HG02884 (cell line): ENCODE results near the gene PPP1R36.

Experiments used
- ATAC-seq: cut with Tn5 transposase; IDR thresholded peaks from one replicate; pipeline ENCODE4 v1.9.1; 2021; ENCODE audit warnings: mild to moderate bottlenecking, moderate library complexity; ENCODE audit not compliant: unreplicated experiment

The PPP1R36 gene, protein sequence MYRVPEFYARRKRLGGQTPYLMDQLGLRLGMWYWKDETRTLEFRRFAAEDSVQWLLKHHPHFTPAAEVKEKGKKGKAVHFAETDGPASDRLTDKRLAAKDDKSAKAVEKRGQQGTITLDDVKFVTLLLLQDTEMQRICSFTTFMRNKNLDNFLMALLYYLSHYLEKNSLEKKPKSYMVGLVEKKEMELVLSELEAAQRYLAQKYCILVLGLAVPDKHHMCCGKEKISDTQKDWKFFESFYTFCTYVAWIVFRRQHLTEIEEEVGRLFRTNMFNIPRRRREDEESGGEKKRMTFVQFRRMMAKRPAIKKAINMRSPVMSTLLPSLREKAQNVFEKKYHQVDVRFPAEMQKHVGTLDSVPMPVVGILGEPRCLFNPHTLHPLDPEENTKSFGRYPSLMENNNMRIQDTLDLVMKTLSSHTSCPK

DNA sequence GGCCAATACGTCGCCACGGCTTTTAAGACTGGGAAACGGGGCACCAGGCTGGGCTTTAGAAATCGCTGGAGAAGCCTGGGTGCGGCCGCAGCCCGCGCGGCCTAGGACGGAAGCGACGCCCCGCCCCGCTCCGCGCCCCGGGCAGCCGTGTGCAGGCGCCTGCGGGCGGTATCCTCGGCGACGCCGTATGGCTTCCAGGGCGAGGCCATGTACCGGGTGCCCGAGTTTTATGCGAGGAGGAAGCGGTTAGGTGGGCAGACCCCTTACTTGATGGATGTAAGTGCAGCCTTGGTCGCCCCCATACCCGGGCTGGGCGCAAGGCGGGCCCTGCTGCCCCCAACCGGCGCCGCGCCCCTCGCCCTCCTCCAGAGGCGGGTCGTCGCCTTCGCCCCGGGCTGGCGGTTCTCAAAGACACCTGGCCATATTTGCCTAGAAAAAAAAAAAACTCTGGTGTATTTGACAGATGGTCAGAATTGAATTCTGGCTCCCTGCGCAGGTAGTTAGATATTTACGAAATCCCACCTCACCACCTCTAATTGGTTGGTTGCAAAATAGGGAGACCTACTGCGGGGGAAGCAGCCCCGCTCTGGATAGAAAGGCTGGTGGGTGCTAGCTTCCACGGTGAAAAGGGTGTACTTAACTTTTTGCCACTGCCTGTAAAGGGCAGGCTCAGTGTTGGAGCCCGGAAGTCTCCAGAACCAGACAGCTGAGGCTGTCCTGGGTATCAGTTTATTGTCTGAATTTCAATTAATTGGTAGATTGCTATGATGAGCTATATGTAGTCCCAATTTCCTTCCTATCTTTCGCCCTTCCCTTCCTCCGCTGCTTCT lies at the start of gene PPP1R36:
Gene PPP1R36, plus strand, starts transcription at position 171 of the 830 bp plus-strand sequence. Its CDS starts 37 bp downstream, at position 208.
- no peak for ATAC-seq

DNA sequence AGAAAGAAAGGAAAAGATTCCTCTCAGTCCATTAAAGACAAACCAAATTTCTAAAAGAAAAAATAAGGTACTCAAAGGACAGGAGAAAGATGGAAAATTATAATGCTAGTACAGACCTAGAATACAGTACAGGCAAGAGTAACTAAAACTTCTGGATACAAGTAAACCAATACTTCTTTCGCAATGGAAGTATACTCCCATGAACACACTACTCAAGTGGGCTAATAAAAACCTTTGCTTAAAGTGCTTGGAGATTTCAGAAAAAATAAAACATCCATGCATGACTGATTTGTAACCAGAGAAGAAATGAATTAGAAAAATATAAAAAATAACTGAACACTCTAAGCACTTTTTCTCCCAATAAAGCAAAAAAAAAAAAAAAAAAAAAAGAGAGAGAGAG lies 49.7 kb upstream of the PPP1R36 start:
- no peak for ATAC-seq

DNA sequence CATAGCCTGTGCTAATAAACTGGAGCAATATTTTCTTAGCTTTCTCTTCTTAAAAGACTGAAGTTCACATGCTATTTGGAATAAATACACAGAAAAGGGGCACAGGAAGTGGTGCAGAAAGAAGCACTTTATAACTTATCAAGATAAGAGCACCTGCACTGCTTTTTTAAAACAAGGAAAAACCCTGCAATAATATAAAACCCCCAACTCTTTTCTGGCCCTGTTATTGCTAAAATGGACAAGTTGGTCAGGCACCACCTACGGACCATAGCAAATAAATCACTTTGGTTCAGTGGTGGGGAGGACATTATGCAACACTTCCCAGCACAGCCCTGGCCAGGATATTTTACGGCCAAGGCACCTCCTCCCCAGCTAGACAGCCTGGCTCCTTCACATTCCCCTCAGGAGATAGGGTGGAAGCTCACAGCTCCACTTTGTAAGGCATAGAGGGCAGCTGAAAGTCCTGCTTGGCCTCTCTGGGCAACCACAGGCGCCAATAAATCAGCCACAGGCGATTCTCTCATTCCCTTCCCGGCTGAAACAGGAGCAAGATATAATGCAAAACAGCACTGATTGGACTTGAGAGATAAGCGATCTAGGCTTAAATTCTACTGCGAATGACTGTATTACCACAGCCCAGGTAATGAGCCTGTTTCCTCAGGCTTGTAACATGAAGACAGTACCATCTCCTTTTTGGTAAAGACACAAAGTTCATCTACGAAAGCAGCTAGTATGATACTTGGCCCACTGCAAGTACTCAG lies 48.2 kb upstream of the PPP1R36 start:
- ATAC-seq = no peak

DNA sequence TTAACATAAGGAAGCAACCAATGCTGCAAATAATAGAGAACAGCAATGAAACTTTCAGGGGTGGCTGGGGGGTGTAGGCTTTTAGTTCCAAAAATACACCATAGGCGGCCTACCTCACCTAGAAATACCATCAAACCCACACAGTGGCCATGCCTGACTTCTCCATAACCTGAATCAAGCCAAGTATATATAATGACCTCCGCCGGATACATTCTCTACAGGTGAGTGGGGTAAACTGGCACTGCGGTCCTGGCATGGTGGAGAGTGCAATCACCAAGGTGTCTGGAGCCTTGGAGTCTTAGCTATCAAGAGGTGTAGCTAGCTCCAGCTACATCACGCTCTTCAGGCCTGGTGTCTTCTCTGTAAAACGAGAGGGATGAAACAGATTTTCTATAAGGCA lies 47.3 kb upstream of the PPP1R36 start:
- ATAC-seq = no peak

DNA sequence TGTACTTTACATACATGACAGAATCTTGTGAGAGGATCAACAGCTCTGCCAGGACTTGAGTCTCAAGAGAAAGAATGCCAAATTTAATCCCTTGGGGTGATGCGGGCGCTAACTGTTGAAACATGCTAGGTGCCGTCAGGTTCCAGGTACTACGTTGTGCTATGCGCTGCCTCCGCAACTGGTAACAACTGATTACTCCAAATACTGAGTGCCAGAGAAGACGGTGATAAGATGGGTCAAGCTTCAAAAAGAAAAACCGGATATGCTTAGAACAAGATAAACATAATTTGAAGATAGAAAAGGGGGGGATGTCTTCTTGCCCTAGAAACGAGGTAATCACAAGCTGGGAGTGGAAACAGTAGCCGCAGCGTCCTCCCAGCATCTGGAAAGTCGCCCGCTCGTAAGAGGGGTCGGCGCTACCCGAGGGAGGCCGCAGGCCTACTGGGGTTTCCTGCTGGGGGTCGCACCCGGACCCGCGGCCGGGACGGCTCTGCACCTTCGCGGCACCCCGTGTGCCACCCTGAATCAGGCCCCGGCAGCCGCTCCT lies 46.8 kb upstream of the PPP1R36 start:
- ATAC-seq = no peak

DNA sequence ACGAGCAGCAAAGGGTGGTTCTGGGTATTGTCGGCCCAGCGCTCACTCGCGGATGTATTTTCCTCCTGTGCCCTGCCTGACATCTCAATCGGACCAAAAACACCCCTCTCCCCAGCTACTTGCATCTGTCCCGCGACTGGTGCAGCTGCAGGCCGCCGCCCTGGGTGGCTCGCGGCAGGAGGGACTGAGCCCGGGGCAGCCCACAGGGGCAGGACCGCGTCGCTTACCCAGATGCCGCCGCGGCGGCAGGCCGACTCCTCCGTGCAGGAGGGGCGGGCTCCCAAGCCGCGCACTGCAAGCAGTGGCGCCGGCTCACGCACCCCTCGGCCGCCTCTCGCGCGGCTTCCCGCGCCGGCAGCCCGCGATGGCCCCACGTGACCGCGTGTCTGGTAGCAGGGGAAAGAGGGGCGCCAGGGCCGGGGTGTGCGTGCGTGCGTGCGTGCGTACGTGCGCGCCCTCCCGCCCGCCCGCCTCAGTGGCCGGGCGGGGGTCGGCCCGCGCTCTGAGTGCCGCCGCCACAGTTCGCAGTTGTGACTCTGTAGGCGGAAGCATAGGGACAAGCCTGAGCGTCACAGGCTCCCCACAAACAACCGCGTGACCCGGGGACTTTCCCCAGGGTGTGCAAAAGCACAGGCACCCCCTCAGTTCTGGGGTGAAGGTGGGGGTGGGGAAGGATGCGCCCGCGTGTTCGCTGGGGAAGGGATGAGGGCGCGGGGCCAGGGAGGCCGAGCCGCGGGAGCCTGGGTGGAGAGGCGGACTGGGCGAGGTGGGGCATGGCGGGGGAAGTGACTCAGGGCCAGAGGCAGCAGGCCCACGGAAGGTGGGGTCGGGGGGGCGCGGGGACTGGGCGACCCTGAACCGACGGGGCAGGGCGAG lies 46.1 kb upstream of the PPP1R36 start, which contains the start of gene ZBTB25:
Gene ZBTB25, minus strand, starts transcription at position 405 of the 876 bp plus-strand sequence. CDS start 13,305 bp downstream, outside the sequence.
- ATAC-seq = peak; percentile 49

DNA sequence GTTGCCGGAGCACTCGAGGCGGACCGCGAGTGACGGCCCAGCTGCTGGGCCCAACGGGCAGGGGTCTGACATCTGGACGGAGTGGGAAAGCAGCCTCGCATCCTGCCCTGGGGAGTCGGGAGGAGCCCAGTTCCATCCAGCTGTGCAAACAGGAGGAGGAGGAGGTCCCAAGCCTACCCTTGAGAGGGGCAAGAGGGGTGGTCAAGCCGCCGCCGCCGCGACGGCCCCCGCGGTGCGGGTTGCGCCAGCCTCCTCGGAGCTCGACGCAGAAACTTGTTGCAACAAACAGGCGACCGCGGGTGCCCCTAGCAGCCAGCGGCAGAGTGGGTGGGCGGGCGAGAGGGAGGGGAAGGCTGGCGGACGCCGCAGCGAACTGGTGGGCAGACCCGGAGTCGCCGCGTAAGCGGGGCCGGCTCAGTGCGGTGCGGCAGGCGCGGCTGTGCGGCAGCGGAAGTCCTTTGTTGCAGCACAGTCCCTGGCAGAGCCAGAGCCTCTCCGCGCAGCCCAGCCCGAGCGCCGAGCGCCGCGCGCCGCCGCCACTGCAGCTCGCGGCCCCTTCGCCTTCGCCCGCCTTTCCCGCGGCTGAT lies 45.4 kb upstream of the PPP1R36 start, which contains the start of gene ZBTB1:
Gene ZBTB1, plus strand, starts transcription at position 461 of the 587 bp plus-strand sequence. CDS start 16,735 bp downstream, outside the sequence.
- peak; percentile 7 for ATAC-seq

DNA sequence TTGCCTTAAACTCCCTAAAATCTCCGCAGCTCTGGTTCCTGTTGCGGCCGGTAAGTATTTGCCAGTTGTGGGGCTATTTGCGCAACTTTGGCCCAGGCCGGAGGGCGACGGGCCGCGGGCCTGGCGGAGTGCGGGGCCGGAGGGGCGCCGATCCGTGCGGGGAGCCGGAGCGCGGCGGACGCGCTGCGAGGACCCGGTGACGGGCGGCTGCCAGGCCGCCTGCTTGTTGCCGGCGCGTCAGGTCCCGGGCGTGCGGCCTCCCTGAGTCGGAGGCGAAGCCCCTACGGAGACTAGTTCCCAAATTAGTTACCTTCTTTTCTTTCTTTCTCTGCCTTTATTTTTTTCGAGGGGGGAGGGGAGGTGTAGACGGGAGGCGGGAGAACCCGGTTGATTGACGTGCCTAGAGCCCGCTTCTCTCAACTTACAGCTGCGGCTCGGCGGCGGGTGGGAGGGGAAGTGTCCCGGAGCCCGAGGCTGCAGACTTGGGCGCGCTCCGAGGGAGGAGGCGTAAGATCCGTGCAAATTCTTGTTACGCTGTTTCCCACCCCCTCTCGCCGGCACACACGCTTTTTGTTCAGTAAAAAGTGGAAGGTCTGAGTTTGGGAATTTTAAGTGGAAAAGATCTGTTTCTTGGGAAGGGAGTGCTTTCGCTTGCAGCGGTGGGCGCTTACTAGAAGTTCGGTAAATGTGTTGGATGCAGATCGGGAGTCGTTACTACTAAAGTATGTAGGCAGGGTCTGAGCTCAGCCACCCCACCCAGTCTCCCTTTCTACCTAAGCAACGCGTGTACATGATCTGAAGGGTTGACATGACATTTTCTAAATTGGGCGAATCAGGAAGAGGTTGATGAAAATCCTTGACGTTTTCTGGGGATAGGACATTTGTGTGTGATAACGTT lies 44.6 kb upstream of the PPP1R36 start:
- ATAC-seq = peak; percentile 22

DNA sequence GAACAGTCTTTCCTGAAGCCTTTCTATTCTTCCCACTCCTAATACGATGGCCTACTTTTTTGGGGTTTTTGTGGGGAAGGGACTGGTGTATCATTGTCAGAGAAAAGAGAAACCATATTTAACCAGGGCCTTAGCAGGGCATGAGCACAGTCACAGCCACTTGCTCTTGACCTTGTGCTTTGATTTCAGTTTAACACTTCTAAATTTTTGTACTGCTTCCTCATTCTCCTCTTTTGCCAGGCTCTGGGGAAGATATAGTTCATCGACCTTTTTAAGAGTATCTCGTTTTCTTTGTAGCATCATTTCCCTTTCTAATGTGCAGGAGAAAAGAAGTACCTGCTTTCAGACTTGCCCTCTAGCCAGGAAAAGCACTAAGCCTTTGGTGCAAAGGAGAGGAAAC lies 43.0 kb upstream of the PPP1R36 start:
- no peak for ATAC-seq

DNA sequence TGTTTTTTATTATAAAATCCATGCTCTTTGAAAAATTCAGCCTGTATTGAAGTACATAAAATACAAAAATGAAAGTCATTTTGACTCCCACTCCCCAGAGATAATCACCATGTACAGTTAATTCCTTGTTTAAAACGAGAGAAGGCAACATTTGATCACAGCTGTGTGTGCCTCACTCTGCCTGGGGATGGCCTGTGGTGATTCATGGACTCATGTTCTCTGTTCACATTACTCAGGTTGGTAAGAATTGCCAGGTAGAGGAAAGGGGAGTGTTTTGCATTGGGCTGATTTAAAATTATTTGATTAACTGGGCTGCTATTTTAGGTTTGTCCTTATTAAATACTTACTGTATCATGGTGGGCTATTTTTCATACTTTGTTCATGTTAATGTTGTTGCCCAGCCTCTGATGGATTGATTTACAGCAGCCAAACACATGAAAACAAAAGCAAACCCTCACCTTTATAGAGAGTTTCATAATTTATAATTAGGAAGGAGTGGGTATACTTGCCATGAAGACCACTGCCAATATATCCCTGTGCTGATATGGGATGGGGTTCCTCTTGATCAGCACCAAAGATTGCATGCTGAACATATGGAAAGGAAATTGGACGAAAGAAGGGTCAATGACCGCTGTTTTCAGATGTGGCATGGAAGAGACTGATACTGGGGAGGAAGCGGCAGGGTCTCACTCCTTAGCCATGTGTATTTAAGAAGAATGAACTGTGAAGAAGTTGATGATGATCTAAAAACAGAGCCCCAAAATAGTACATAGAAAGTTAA lies 42.2 kb upstream of the PPP1R36 start:
- ATAC-seq = no peak

DNA sequence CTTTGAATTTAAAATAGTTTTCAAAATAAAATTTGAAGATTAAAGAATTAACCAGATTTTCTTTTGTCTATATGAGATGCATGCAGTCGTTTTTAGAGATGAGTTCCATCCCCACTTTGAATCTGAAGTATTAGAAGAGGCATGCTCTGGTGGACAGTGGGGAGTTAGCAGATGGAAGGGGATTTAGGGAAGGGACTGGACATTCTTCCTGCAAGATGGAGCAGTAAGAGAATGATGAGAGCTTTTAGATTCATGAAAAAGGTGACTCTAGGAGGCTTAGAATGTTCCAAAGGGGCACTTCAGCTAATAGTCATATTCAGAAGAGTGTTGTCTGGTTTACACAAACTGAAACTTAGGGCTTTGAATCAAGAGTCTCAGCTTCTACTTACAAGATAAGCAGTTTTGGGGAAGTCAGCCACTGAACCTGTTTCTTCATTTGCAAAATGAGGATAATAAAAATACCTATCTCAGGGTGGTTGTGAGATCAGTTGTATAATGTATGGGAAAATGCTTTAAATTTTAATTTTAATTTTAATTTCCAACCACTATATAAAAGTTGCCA lies 41.5 kb upstream of the PPP1R36 start:
- peak; percentile 26 for ATAC-seq

DNA sequence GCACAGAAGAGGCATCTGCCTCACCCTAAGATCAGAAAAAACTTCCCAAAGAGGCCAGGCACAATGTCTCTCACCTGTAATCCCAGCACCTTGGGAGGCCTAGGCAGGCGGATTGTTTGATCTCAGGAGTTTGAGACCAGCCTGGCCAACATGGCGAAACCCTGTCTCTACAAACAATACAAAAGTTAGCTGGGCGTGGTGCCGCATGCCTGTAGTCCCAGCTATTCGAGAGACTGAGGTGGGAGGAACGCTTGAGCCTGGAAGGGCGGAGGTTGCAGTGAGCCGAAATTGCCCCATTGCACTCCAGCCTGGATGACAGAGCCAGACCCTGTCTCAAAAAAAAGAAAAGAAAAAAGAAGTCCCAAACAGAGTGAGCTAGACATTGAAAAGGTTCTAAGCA lies 40.7 kb upstream of the PPP1R36 start:
- ATAC-seq = no peak

DNA sequence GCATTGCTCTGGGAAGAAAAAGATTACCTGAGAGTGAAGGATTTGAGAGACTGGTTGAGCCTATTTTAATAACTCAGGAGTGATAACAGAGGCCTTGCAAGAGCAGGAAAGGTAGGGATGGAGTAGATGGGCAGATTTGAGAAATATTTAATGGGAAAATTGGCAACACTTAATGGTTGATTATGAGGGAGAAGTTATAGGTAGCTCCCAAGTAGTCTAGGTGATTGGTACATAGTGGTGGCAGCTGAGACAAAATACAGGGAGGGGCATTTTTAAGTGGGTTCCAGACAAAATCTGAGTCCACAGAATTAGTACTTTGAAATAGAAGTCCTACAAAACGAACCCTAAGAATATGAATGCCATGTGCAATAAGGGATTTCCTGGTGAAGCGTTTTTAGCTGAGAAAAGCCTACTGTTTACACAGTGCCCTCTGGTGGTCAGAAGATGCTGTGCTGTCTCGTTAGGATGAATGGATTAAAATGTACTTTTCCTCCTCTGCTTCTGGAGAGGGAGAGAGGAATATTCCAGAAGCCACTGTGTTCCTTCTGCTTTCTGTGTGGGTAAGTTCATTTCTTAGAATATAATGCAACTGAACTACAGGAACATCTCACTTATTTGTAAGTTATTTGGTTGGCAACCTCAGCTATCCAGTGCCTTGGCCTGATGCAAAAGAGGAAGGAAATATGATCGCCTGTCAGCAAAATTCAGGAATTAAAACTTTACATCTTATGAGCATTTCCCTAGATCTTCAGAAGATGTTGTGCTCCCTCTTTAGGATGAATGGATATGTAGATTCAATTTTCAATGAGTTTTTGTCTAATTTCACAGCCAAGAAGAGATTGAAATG lies 38.7 kb upstream of the PPP1R36 start:
- no peak for ATAC-seq

DNA sequence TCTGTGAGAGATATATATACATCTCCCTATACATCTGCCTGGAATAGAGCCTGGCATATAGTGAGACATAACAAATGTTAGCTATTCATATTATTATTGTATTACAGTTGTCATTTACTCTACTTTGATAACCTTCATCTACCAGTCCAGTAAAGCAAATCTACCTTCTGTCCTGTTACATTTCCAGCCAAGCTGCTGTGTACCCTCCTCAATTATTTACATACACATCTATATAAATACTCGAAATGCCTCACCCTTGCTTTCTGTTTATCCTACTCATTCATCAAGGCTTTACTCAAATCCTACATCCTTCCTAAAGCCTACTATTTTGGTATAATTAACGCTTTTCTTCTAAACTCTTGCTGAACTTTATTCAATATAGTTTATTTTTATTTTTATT lies 36.5 kb upstream of the PPP1R36 start:
- ATAC-seq = no peak

DNA sequence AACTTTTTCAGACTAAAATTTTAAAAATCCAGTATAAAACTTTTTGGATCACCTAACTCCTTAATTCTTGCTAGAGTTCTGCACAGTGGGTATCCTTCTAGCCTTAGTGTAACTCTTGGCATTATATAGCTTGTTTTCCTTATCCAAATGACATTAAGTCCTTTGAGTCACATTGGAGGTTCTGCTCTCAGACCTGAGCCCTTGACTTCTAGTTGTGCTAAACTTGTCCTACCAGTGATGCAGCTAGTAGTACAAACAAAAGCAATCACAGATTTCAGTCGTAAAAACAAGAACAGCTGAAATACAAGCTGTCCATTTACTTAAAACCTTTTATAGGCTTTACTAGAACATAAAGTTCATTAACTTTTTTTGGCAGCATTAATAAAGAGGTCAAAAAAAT lies 34.7 kb upstream of the PPP1R36 start:
- no peak for ATAC-seq

DNA sequence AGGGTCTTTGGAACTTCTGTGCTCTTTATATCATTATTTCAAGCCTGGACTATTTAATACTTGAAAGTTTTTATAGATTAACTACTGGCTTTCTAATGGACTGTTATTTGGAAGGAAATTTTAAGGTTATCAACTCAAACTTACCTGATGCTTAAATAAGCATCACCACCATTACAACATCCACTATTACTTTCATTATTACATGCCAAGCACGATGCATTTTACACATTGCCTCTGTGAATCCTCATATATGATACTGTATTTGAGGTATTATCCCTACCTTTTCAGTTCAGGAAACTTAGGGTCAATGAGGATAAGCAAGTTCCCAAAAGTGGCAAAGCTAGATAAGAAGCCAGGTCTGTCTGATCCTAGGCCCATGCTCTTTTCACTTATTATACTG lies 32.8 kb upstream of the PPP1R36 start:
- no peak for ATAC-seq
